ENCODE data around the gene CCDC97.
"Not testable (repeated sequence)": the region's sequence is repeated elsewhere in the genome, so short reads cannot be mapped to it uniquely, and the experiment has no call there.

Gene CCDC97

GRCh38 chr19:41346916-41347315 is 36.9 kb downstream of the CCDC97 start:
- not testable (repeated sequence) for FAIRE-seq

- no peak for FAIRE-seq
Measured at GRCh38 chr19:41350735-41351338, 40.9 kb downstream of the CCDC97 start.

GRCh38 chr19:41351339-41352245 is 41.6 kb downstream of the CCDC97 start:
- FAIRE-seq: no peak

- FAIRE-seq: no peak
Measured at GRCh38 chr19:41352279-41352608, 42.3 kb downstream of the CCDC97 start.

- FAIRE-seq: no peak
Measured at GRCh38 chr19:41352609-41353465, 42.9 kb downstream of the CCDC97 start.

- no peak for FAIRE-seq
Measured at GRCh38 chr19:41353466-41354342, 43.7 kb downstream of the CCDC97 start, which contains the start of gene TGFB1. TGFB1 (minus strand) TSS chr19:41353922; CDS start chr19:41353044, 878 bp downstream.

- FAIRE-seq: no peak
Measured at GRCh38 chr19:41354343-41354953, 44.5 kb downstream of the CCDC97 start.

GRCh38 chr19:41355035-41355434 is 45.1 kb downstream of the CCDC97 start:
- FAIRE-seq: no peak

- no peak for FAIRE-seq
Measured at GRCh38 chr19:41355802-41356201, 45.8 kb downstream of the CCDC97 start.

GRCh38 chr19:41356984-41357739 is 47.2 kb downstream of the CCDC97 start:
- FAIRE-seq: no peak

GRCh38 chr19:41357746-41358145 is 47.8 kb downstream of the CCDC97 start:
- no peak for FAIRE-seq

- FAIRE-seq: no peak
Measured at GRCh38 chr19:41359741-41360140, 49.8 kb downstream of the CCDC97 start.

- no peak for FAIRE-seq
Measured at GRCh38 chr19:41362143-41362847, 52.3 kb downstream of the CCDC97 start.

GRCh38 chr19:41363371-41363752 is 53.4 kb downstream of the CCDC97 start:
- no peak for FAIRE-seq

- peak; percentile 96 for FAIRE-seq
Measured at GRCh38 chr19:41363753-41364523, 54.0 kb downstream of the CCDC97 start, which contains the start of gene B9D2. B9D2 (minus strand) TSS chr19:41364149; CDS start chr19:41363519, 630 bp downstream.

GRCh38 chr19:41364524-41365391 is 54.8 kb downstream of the CCDC97 start:
- no peak for FAIRE-seq

GRCh38 chr19:41366089-41366488 is 56.1 kb downstream of the CCDC97 start:
- no peak for FAIRE-seq

- FAIRE-seq: no peak
Measured at GRCh38 chr19:41367848-41368301, 57.9 kb downstream of the CCDC97 start.
